Testis (tissue), 2 donors: Measurements from ENCODE around the gene MAP2K3.
"Not testable (repeated sequence)": the region's sequence is repeated elsewhere in the genome, so short reads cannot be mapped to it uniquely, and the experiment has no call there.

Source experiments
- POLR2A ChIP-seq: fragments of 450-650 bp; IDR thresholded peaks from one replicate; pipeline ENCODE4 v1.6.1; 2017; ENCODE audit warnings: antibody characterized with exemption, mild to moderate bottlenecking, moderate library complexity
- TF ChIP-seq, protein P1 (sequence below), 3 experiments: fragments of 450-650 bp in 2 of 3; fragments of 200-600 bp in 1 of 3; sonication (generic) in 1 of 3; IDR thresholded peaks; one replicate each; pipeline ENCODE4 v1.5.1; 2016 to 2019; ENCODE audit warnings: antibody characterized with exemption in 3 of 3, mild to moderate bottlenecking in 2 of 3, moderate library complexity in 1 of 3

DNA sequence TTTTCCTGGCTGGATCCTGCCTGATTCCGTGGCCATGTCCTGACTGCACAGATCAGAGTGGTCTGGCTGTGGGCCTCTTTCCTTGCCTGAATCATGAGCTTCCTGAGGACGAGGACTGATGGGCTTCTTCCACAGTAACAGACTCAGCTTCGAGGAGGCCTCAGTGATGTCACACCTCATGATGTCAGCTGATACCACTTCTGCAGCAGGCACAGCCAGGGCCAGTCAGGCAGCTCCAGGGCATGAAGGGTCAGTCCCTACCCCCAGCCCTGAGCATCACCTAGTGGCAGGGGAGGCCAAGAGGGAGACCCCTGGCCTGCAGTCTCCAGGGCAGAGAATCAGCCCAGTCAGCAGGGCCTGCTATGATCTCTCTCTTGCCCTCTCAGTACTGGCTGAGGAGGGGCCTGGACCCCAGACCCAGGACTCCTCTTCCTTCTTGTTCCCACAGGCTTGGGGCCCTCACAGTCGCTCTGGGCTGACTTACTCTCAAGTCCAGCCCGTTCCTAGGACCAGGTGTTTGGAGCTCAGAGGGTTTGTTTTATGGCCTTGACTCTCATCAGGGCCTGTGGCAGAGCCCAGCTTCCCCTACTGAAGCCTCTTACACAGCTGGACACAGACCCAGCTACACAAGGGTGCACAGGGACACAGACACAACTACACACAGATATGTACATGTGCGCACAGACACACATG, 65.0 kb downstream of the MAP2K3 start:
- TF ChIP-seq, protein P1, sequence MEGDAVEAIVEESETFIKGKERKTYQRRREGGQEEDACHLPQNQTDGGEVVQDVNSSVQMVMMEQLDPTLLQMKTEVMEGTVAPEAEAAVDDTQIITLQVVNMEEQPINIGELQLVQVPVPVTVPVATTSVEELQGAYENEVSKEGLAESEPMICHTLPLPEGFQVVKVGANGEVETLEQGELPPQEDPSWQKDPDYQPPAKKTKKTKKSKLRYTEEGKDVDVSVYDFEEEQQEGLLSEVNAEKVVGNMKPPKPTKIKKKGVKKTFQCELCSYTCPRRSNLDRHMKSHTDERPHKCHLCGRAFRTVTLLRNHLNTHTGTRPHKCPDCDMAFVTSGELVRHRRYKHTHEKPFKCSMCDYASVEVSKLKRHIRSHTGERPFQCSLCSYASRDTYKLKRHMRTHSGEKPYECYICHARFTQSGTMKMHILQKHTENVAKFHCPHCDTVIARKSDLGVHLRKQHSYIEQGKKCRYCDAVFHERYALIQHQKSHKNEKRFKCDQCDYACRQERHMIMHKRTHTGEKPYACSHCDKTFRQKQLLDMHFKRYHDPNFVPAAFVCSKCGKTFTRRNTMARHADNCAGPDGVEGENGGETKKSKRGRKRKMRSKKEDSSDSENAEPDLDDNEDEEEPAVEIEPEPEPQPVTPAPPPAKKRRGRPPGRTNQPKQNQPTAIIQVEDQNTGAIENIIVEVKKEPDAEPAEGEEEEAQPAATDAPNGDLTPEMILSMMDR (IDR thresholded peaks at IDR 0.05), result not testable (repeated sequence)
- TF ChIP-seq POLR2A, result not testable (repeated sequence)
